Keratinocyte (primary cell): ENCODE measurements around the gene ANKRD42. TPM values are rescaled to one million over a fixed set of nuclear protein-coding genes. Genes with fewer than 3 reads are reported as not detected.

Experiments used
- DNase-seq: peaks from one replicate; pipeline ENCODE4 v3.0.0-alpha.2; 2011; ENCODE audit warnings: low read depth, missing footprints, low spot score
- FAIRE-seq: peaks from 2 replicates; lab custom pipeline; 2011; peaks lifted over from hg19 to GRCh38; lab: Jason Lieb, UNC
- H2AFZ ChIP-seq: 2 replicates; pipeline ENCODE4 v1.6.0; 2012; ENCODE audit warnings: low read length, control low read depth, inconsistent platforms; ENCODE audit not compliant: control insufficient read depth
- H3K27ac ChIP-seq: 2 replicates; pipeline ENCODE4 v1.5.1; 2011; ENCODE audit warnings: low read length; ENCODE audit not compliant: control insufficient read depth, insufficient read depth
- H3K27me3 ChIP-seq: 3 replicates; pipeline ENCODE4 v1.6.0; 2011; ENCODE audit warnings: low read length; ENCODE audit not compliant: control insufficient read depth, insufficient read depth; ENCODE audit errors: extremely low read depth
- H3K36me3 ChIP-seq, 2 experiments: 2 replicates in 1 of 2; 3 replicates in 1 of 2; pipeline ENCODE4 v1.5.1; 2011; ENCODE audit warnings: low read length in 2 of 2, mild to moderate bottlenecking in 1 of 2; ENCODE audit not compliant: control insufficient read depth in 2 of 2, insufficient read depth in 2 of 2; ENCODE audit errors: extremely low read depth in 1 of 2
- H3K4me1 ChIP-seq: 3 replicates; pipeline ENCODE4 v1.5.1; 2011; ENCODE audit warnings: low read length; ENCODE audit not compliant: control insufficient read depth, insufficient read depth; ENCODE audit errors: extremely low read depth
- H3K4me2 ChIP-seq: 3 replicates; pipeline ENCODE4 v1.6.0; 2011; ENCODE audit warnings: low read depth, low read length; ENCODE audit not compliant: control insufficient read depth, insufficient read depth; ENCODE audit errors: extremely low read depth
- H3K4me3 ChIP-seq, 3 experiments: fragments of 200-600 bp in 1 of 3; sonication (generic) in 1 of 3; 2 replicates in 2 of 3; 3 replicates in 1 of 3; pipeline ENCODE4 v1.5.1; 2011 to 2016; ENCODE audit warnings: low read length in 3 of 3, mild to moderate bottlenecking in 3 of 3, control low read depth in 2 of 3, inconsistent platforms in 1 of 3, low read depth in 1 of 3, mixed read lengths in 1 of 3, mixed run types in 1 of 3, moderate library complexity in 1 of 3; ENCODE audit not compliant: control insufficient read depth in 2 of 3, insufficient read depth in 2 of 3; ENCODE audit errors: extremely low read depth in 1 of 3
- H3K79me2 ChIP-seq: 2 replicates; pipeline ENCODE4 v1.6.0; 2012; ENCODE audit warnings: low read length; ENCODE audit not compliant: control insufficient read depth, insufficient read depth
- H3K9ac ChIP-seq: 3 replicates; pipeline ENCODE4 v1.6.0; 2011; ENCODE audit warnings: low read length; ENCODE audit not compliant: control insufficient read depth, insufficient read depth; ENCODE audit errors: extremely low read depth
- H3K9me1 ChIP-seq: 3 replicates; pipeline ENCODE4 v1.6.0; 2011; ENCODE audit warnings: low read length; ENCODE audit not compliant: control insufficient read depth, insufficient read depth; ENCODE audit errors: extremely low read depth
- H3K9me3 ChIP-seq: 2 replicates; pipeline ENCODE4 v1.5.1; 2012; ENCODE audit warnings: low read depth, low read length; ENCODE audit not compliant: control insufficient read depth
- H4K20me1 ChIP-seq: 3 replicates; pipeline ENCODE4 v1.6.0; 2011; ENCODE audit warnings: low read length; ENCODE audit not compliant: control insufficient read depth, insufficient read depth; ENCODE audit errors: extremely low read depth
- EZH2 ChIP-seq: IDR thresholded peaks from one replicate; pipeline ENCODE4 v1.6.1; 2012; ENCODE audit warnings: inconsistent platforms, mild to moderate bottlenecking, low read length, moderate library complexity
- dilution Hi-C: fragments of 300-500 bp; cut with MboI; formaldehyde crosslinking; loops from one replicate; pipeline ENCODE4 v1.7.0; 2020; ENCODE audit warnings: low sequenced_read_pairs; ENCODE audit not compliant: extremely low pct_ligation_motif_present
- polyA plus RNA-seq, 5 experiments: library from polyadenylated mRNA; depleted of rRNA in 3 of 5; stranded (reverse) in 3 of 5; stranded (forward) in 1 of 5; unstranded in 1 of 5; fragments of >200 nt; gene quantifications; 1 replicate in 1 of 5; 2 replicates in 3 of 5; 3 replicates in 1 of 5; pipeline versions ENCODE4 v1.2.1 to v1.2.3, GENCODE V29; 2011 to 2012; ENCODE audit warnings: missing spikeins in 2 of 5, low read depth in 1 of 5, low replicate concordance in 1 of 5
- TF ChIP-seq, protein P1 (sequence below), 3 experiments: IDR thresholded peaks in 1 of 3; conservative IDR thresholded peaks in 1 of 3; optimal IDR thresholded peaks in 1 of 3; 2 replicates in 2 of 3; 3 replicates in 1 of 3; pipeline versions ENCODE3 to v1.5.1; 2011; ENCODE audit warnings: low read length in 3 of 3, mild to moderate bottlenecking in 3 of 3, moderate library complexity in 2 of 3, control low read depth in 1 of 3, inconsistent platforms in 1 of 3; ENCODE audit not compliant: insufficient read depth in 2 of 3; ENCODE audit errors: extremely low read depth in 1 of 3

Gene ANKRD42
- polyA plus RNA-seq, 1 donor (not counting 4 experiments of a cell fraction or from before 2014, with no cell fraction given), result 11.0 TPM

DNA sequence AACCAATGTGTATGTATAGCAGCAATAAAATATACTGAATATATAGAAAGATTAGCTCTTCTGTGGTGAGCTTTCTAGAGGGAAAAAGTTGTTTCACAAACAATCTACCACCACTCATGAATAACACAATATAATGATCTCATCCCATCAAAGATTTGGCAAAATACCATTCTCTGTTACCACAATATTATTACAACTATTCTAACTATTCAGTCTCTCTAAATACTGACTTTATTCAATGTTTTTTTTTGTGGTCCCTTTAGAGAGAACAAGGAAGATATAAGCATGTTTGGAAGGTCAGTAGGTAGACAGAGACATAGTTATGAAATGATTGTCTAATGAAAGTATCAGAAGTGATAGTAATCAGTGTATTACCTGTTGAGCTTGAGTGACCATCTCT is 84.8 kb downstream of the ANKRD42 start:
- Histone ChIP-seq H3K4me1 (peaks cover 1% of the 10 kb centered on the region), H4K20me1 (no peaks in the 10 kb centered on the region), H3K4me3 (no peak overlapping the region), H3K9ac (no peak overlapping the region), H3K9me1 (no peaks in the 10 kb centered on the region), H3K79me2 (peaks cover 21% of the 10 kb centered on the region), H3K9me3 (no peaks in the 10 kb centered on the region), H3K27me3 (no peaks in the 10 kb centered on the region), H3K36me3 (peaks cover 4 to 11% of the 10 kb centered on the region in 2 experiments), H3K27ac (no peak overlapping the region), H3K4me2 (no peak overlapping the region), H2AFZ (no peak overlapping the region)
- FAIRE-seq (no peak), DNase-seq (no peak)
- dilution Hi-C loops, result no loop called here
- TF ChIP-seq, protein P1, sequence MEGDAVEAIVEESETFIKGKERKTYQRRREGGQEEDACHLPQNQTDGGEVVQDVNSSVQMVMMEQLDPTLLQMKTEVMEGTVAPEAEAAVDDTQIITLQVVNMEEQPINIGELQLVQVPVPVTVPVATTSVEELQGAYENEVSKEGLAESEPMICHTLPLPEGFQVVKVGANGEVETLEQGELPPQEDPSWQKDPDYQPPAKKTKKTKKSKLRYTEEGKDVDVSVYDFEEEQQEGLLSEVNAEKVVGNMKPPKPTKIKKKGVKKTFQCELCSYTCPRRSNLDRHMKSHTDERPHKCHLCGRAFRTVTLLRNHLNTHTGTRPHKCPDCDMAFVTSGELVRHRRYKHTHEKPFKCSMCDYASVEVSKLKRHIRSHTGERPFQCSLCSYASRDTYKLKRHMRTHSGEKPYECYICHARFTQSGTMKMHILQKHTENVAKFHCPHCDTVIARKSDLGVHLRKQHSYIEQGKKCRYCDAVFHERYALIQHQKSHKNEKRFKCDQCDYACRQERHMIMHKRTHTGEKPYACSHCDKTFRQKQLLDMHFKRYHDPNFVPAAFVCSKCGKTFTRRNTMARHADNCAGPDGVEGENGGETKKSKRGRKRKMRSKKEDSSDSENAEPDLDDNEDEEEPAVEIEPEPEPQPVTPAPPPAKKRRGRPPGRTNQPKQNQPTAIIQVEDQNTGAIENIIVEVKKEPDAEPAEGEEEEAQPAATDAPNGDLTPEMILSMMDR (optimal IDR thresholded peaks at IDR 0.05 in 1 of 3, IDR thresholded peaks at IDR 0.05 in 1 of 3, conservative IDR thresholded peaks at IDR 0.05 in 1 of 3; ENCODE audit: extremely low read depth in 1 of 3, insufficient read depth in 2 of 3, low read length in 3 of 3), result no peak
- no peak for TF ChIP-seq EZH2

DNA sequence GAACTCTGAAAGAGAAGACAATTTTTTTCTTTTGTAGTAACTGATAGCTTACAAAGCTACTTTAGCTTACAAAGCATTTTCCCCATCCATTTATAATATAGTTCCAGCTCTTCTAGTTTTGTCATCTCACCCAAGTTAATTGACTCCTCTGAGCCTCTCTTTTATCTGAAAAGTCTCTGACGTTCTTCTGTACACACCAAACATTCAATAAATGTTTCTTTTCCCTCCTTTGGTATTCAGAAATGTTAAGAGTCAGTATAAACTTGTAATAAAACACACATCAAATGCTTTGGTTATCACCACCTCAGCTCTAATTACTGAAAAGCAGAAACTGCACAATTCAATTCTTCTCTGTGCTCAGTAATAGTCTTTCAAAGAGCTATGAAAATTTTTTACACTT is 86.7 kb downstream of the ANKRD42 start:
- no peak overlapping the region for H3K4me2 ChIP-seq

More for the DNA sequence above, 86.7 kb downstream of the ANKRD42 start:
- TF ChIP-seq, protein P1 (optimal IDR thresholded peaks at IDR 0.05 in 1 of 3, IDR thresholded peaks at IDR 0.05 in 1 of 3, conservative IDR thresholded peaks at IDR 0.05 in 1 of 3; ENCODE audit: extremely low read depth in 1 of 3, insufficient read depth in 2 of 3, low read length in 3 of 3), result no peak
- no peak for TF ChIP-seq EZH2
- Histone ChIP-seq H3K4me1 (peaks cover 12% of the 10 kb centered on the region), H3K9me1 (no peaks in the 10 kb centered on the region), H3K9ac (no peak overlapping the region), H3K27ac (no peak overlapping the region), H3K79me2 (peaks cover 37% of the 10 kb centered on the region), H2AFZ (no peak overlapping the region), H4K20me1 (no peaks in the 10 kb centered on the region), H3K36me3 (peaks cover 4 to 11% of the 10 kb centered on the region in 2 experiments), H3K4me3 (no peak overlapping the region), H3K27me3 (no peaks in the 10 kb centered on the region), H3K9me3 (no peaks in the 10 kb centered on the region)
- FAIRE-seq, result no peak
- no peak for DNase-seq
- dilution Hi-C loops, result no loop called here
